Nucleus accumbens (tissue), 56 donors: ENCODE results near the gene PLPPR1.
"Not testable (repeated sequence)": the region's sequence is repeated elsewhere in the genome, so short reads cannot be mapped to it uniquely, and the experiment has no call there.

Experiments used
- DNase-seq, 56 donors: peaks; one replicate each; lab custom pipeline; 2025; lab: John Stamatoyannopoulos, UW

Gene PLPPR1

GRCh38 chr9:101327422-101327909 lies 298.9 kb downstream of the PLPPR1 start:
- not testable (repeated sequence) for DNase-seq

DNA sequence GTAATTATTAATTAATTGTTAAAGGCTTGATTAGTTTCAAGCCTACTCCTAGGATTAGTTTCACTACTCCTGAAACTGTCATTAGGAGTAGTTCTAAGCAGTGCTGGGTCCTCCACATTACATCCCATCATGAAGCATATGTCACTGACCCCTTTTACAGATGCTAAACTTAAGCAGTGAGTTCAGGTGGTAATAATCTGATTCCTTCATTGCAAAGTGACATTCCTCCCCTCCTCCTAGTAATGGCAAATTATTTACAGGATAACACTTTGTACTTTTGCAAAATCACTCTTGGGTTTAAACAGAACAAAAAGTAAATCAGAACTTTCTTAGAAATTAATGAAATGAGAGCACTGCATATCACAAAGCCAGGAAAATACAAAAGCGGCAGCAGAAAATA lies 303.8 kb downstream of the PLPPR1 start:
- DNase-seq = no peak

DNA sequence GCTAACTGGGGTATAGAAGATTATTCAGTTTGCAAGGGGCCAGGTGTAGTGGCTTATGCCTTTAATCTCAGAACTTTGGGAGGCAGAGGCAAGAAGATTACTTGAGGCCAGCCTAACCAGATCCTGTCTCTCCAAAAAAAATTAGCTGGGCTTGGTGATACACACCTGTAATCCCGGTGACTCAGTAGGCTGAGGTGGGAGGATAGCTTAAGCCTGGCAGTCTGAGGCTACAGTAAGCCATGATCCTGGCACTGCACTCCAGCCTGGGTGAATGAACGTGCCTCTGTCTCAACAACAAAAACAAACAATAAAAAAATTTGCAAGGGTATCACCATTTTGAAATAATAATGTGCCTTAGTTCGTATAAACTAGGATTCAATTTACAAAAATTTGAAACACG lies 305.0 kb downstream of the PLPPR1 start:
- DNase-seq = no peak

DNA sequence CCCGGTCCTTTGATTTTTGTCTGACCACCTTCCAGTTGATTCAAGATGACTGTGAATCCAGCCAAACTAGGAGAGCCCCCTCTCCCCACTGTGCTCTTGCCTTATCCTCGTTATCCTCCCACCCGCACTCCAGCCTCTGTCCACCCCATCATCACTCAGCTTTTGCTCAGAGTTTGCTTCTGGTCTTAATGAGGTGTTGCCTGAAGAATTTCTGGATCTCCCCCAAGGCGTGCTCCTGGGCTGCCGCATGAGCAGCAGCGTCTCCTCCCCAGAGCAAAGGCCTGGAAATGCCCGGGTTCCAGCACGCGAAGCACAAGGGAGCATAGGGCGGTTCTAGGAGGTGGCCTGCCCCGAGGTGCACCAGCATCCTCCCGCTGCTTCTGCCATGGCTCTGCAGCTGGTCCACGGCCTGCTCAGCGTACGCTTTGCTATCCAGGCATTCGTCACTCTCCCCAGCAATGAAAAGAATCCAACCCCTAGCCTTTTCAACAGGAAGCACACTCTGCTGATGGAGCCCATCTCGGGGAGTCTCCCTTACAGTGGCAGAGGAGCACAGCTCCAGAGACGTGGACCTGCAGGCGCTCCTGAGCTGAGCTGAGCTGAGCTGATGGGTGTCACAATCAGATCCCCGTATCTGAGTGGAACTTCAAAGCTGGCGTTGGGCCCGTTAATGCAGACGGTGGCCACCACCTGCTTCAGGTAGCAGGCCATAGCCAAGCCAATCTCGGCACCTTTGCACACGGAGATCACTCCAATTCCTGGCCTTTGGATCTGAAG lies 305.6 kb downstream of the PLPPR1 start:
- no peak for DNase-seq

- DNase-seq = no peak
These were observed 307.6 kb downstream of the PLPPR1 start for GRCh38 chr9:101336091-101336490.

DNA sequence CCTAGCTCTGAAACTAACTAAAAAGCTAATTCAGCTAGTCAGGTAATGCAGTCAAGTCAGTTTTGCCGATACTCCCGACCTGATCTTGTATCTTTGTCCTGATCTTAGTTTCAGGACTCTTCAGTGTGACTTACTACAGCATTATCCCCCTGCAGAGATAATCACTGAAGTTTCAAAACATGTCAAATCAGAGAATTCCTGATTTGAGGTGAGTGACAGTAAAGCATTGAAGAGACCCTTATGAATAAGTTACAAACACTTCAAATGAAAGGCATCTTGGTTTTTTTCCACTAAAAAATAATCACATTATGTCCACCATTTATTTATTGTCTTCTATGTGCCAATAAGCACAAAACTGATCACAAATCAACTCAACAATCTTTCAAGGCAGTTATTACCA lies 308.7 kb downstream of the PLPPR1 start:
- no peak for DNase-seq

DNA sequence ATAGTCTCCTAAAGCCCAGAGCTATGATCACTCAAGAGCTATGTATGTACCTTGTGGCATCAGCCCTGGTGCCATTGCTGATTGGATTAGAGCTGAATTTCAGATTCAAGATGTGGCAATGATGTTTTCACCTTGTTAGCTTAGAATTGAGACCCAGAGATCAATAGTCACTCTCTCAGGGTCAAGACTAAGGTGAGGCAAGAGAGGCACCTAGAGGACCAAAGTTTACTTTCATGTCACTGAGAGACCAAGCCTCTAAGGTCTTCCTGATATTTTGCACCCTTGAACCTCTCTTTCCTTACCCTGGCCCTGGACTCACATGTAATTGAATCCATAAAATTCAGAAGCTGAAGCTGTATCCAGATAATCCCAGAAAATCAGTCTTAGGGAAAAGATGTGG lies 313.4 kb downstream of the PLPPR1 start:
- no peak for DNase-seq

GRCh38 chr9:101342595-101342994 lies 314.1 kb downstream of the PLPPR1 start:
- no peak for DNase-seq

GRCh38 chr9:101350285-101350684 lies 321.8 kb downstream of the PLPPR1 start:
- DNase-seq = no peak

- DNase-seq = no peak
These were observed 324.5 kb downstream of the PLPPR1 start for GRCh38 chr9:101352892-101353463.

DNA sequence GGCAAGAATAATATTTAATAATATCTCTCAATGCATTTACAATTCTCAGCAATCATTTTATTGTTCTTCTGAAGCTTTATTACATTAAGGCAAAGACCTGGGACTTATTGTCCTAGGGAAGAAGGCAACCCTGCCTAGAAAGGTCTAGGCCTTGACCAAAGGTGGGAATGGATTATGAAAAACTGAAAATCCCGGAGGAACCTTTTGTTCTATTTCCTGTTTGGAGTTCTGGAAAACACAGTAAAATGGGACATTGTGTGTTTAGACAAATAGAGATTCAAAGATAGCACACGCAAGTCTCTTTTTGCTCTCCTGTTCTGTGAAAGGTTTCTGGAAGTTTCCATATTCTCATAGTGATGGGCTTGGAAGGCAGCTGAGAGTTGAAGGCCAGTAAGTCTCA lies 325.2 kb downstream of the PLPPR1 start:
- DNase-seq = no peak

- DNase-seq = no peak
These were observed 325.7 kb downstream of the PLPPR1 start for GRCh38 chr9:101354143-101354764.

GRCh38 chr9:101354765-101355708 lies 326.5 kb downstream of the PLPPR1 start:
- DNase-seq = no peak

DNA sequence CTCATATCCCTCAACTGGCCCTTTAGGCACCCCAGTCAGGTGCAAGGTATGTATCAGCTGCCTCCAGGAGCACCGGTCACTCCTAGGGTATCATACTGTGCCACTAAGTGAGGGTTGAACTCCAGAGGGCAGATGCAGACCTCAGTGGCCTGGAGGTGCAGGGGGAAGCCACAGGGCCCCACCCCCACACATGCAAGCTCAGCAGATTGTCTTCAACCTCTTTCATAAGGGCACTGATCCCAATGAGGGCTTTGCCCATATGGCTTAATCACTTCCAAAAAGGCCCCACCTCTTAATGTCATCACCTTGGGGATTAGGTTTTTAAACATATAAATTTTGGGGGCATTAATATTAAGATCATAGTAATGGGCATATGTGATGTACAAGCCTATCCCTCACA lies 328.1 kb downstream of the PLPPR1 start:
- no peak for DNase-seq

DNA sequence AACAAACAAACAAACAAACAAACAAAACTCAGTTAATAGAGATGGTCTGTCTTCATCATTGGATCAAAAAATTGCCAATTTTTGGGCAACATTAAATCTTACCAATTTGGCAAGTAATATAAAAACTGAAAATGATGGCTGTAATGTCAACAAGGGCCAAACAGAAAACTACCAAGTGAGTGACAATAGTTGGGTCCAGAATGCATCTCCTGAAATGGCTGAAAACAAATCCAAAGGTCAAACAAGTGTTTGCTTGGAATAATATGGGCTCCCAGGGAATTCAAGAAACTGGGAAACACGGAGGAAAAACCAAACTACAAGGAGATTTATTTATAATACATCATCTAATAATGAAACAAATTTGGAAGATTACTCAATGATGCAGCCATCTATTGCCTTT lies 331.2 kb downstream of the PLPPR1 start:
- DNase-seq = no peak

GRCh38 chr9:101360647-101361046 lies 332.1 kb downstream of the PLPPR1 start:
- no peak for DNase-seq

DNA sequence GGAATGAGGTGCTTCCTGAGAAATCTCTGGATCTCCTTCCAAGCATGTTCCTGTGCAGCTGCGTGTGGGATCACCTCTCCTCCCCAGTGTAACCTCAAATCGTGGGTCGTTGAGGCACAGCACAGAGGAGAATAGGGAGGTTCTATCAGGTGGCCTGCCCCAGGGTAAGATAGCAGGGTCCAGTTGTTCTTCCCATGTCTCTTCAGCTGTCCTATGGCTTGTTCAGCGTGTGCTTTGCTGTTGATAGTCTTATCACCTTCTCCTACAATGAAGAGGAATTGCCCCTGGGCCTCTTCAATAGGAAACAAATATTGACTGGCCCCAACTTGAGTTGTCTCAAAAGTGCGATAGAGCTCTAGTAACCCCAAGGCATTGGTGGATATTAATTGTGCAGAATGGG lies 333.9 kb downstream of the PLPPR1 start:
- no peak for DNase-seq

- no peak for DNase-seq
These were observed 336.7 kb downstream of the PLPPR1 start for GRCh38 chr9:101365181-101365580.

- no peak for DNase-seq
These were observed 337.7 kb downstream of the PLPPR1 start for GRCh38 chr9:101366038-101366756.

- DNase-seq = no peak
These were observed 338.8 kb downstream of the PLPPR1 start for GRCh38 chr9:101367323-101367722.
